ENCODE results near the gene FCHSD2. TPM values are rescaled to one million over a fixed set of nuclear protein-coding genes. Genes with fewer than 3 reads are reported as not detected.
A peak's percentile ranks its signal among the peaks of the same experiment; 100 is the strongest.

FCHSD2 gene
- total RNA-seq, 3 donors from 2014 or later (not counting 1 experiment from before 2014, with no cell fraction given), result 39.4 to 59.1 (median 42.1) TPM

DNA sequence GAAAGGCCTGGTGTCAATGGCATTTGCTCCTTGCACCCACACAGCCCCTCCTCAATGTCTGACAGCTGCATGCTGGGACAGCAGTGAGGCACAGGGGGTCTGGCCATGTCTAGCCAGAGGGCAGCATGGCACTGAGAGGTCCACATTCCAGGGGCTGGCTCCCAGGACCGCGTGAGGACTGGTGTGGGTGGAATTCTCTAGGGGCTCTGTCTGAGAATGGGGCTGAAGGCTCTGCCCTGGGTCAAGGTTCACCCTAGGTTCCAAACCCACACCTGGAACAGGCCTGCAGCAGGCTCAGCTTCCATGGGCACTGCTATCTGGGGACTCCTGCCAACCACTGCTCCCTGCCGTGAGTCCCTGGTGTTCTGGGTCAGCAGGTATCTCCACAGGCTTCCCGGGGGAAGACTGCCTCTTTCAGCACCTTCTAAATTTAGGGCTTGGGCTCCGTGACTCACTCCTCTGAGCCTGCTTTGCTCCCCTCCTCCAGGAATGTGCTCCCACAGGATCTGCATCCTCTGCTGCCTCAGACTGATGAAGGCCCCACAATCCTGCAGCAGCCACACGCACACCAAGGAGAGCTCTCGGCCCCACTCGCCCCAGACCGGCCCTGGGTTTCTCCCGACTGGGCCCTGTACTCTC lies 352.5 kb downstream of the FCHSD2 start:
- H3K9me3 ChIP-seq (ENCODE audit: control insufficient read depth, insufficient read depth, low read length), result no peaks in the 10 kb centered on the region
- ATAC-seq (no peak), DNase-seq (no peak)
- H3K9me3 Mint-ChIP-seq, result no peaks in the 10 kb centered on the region
- TF ChIP-seq, protein P1, sequence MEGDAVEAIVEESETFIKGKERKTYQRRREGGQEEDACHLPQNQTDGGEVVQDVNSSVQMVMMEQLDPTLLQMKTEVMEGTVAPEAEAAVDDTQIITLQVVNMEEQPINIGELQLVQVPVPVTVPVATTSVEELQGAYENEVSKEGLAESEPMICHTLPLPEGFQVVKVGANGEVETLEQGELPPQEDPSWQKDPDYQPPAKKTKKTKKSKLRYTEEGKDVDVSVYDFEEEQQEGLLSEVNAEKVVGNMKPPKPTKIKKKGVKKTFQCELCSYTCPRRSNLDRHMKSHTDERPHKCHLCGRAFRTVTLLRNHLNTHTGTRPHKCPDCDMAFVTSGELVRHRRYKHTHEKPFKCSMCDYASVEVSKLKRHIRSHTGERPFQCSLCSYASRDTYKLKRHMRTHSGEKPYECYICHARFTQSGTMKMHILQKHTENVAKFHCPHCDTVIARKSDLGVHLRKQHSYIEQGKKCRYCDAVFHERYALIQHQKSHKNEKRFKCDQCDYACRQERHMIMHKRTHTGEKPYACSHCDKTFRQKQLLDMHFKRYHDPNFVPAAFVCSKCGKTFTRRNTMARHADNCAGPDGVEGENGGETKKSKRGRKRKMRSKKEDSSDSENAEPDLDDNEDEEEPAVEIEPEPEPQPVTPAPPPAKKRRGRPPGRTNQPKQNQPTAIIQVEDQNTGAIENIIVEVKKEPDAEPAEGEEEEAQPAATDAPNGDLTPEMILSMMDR (IDR thresholded peaks at IDR 0.05), result no peak
- no peak overlapping the region for H3K27ac Mint-ChIP-seq
- no peak overlapping the region for H3K4me3 ChIP-seq (ENCODE audit: low read length)
- H3K36me3 Mint-ChIP-seq, result no peaks in the 10 kb centered on the region
- no peaks in the 10 kb centered on the region for H3K27me3 ChIP-seq (ENCODE audit: control insufficient read depth, insufficient read depth, low read length)
- no peak overlapping the region for H3K27ac ChIP-seq (ENCODE audit: low read length)
- peaks cover 40% of the 10 kb centered on the region for H3K4me1 ChIP-seq (ENCODE audit: control insufficient read depth, insufficient read depth, low read length)
- WGBS (ENCODE audit: insufficient coverage), result 91% methylated on average over 10 of the region's 10 CpGs
- H3K4me1 Mint-ChIP-seq, result peaks cover 20 to 21% of the 10 kb centered on the region in 2 donors
- H3K36me3 ChIP-seq (ENCODE audit: control insufficient read depth, insufficient read depth, low read length), result no peaks in the 10 kb centered on the region
- H3K27me3 Mint-ChIP-seq (ENCODE audit: low read depth in 2 of 2), result no peaks in the 10 kb centered on the region
- intact Hi-C loops (cut with micrococcal nuclease), result loop anchor here (5.0 kb wide), 1 partner anchor 37 kb away; the partner anchor contains the start of gene ARAP1
- H3K4me3 Mint-ChIP-seq, result no peak overlapping the region

- intact Hi-C loops (cut with micrococcal nuclease), result no loop called here
- no peaks in the 10 kb centered on the region for H3K9me3 ChIP-seq (ENCODE audit: control insufficient read depth, insufficient read depth, low read length)
- WGBS (ENCODE audit: insufficient coverage), result 43% methylated on average over 5 of the region's 7 CpGs
- DNase-seq (no peak), ATAC-seq (peak in 1 of 3 donors; percentile 24)
- peaks cover 30% of the 10 kb centered on the region for H3K4me1 ChIP-seq (ENCODE audit: control insufficient read depth, insufficient read depth, low read length)
- Mint-ChIP-seq H3K4me3 (no peak overlapping the region), H3K27me3 (ENCODE audit: low read depth in 2 of 2) (no peaks in the 10 kb centered on the region), H3K9me3 (no peaks in the 10 kb centered on the region), H3K27ac (peak overlapping the region in 1 of 2 donors; percentile 51), H3K36me3 (no peaks in the 10 kb centered on the region), H3K4me1 (peaks cover 7 to 8% of the 10 kb centered on the region in 2 donors)
- no peak overlapping the region for H3K4me3 ChIP-seq (ENCODE audit: low read length)
- no peaks in the 10 kb centered on the region for H3K27me3 ChIP-seq (ENCODE audit: control insufficient read depth, insufficient read depth, low read length)
- TF ChIP-seq, protein P1 (IDR thresholded peaks at IDR 0.05), result no peak
- H3K27ac ChIP-seq (ENCODE audit: low read length), result no peak overlapping the region
- H3K36me3 ChIP-seq (ENCODE audit: control insufficient read depth, insufficient read depth, low read length), result no peaks in the 10 kb centered on the region
Measured at GRCh38 chr11:72788241-72788640, 353.9 kb downstream of the FCHSD2 start.

DNA sequence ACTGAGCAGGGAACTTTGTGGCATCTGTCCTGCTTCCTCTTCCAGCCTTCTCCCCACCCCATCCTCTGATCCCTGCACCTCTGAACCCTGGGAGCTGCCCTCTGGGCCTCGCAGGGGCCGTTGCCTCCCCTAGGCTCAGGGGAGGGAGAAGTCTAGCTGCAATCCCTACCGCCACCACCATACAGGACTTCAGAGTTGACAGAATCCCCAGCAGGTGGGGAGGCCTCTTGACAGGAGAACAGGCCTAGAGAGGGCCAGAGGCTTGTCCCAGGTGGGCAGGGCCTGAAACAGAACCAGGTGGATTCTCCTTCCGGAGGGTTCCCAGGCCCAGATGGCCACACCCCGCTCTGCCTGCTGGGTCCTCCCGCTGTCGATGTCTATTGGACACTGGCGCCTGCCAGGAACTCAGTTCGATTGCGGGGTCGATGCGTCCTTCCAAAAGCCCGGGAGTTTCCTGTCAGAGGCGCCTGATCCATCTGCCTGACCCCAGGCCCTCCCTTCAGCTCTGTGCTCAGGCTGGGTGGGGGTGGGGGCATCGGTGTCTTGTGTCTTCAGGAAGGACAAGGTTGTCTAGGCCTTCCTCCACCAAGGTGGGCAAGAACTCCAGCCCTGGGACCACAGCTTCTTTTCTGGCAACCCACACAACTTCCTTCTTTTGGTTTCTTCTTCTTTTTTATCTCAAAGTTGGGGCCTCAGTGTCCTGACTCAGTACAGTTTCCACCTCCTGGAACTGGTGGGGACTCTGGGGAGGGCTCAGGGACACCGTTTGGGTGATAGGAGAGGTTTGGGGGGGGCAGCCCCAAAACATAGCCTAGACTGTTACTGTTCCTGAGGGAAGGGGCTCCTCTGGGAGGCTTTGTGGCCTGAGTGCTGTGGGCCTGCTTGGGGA lies 354.7 kb downstream of the FCHSD2 start:
- peaks cover 5 to 6% of the 10 kb centered on the region in 2 donors for H3K4me1 Mint-ChIP-seq
- no peak overlapping the region for H3K4me3 ChIP-seq (ENCODE audit: low read length)

More for the DNA sequence above, 354.7 kb downstream of the FCHSD2 start:
- TF ChIP-seq, protein P1 (IDR thresholded peaks at IDR 0.05), result no peak
- peak overlapping the region; percentile 20 for H3K27ac ChIP-seq (ENCODE audit: low read length)
- DNase-seq (peak in 1 of 2 donors; percentile 24), ATAC-seq (peak; percentile 34 to 46 (median 37))
- Mint-ChIP-seq H3K9me3 (no peaks in the 10 kb centered on the region), H3K36me3 (no peaks in the 10 kb centered on the region), H3K27me3 (ENCODE audit: low read depth in 2 of 2) (peaks cover 0 to 6% of the 10 kb centered on the region in 2 donors), H3K27ac (peak overlapping the region in 1 of 2 donors; percentile 51), H3K4me3 (no peak overlapping the region)
- H3K36me3 ChIP-seq (ENCODE audit: control insufficient read depth, insufficient read depth, low read length), result no peaks in the 10 kb centered on the region
- H3K4me1 ChIP-seq (ENCODE audit: control insufficient read depth, insufficient read depth, low read length), result peaks cover 25% of the 10 kb centered on the region
- H3K27me3 ChIP-seq (ENCODE audit: control insufficient read depth, insufficient read depth, low read length), result no peaks in the 10 kb centered on the region
- 48% methylated on average over 14 of the region's 16 CpGs for WGBS (ENCODE audit: insufficient coverage)
- intact Hi-C loops (cut with micrococcal nuclease), result no loop called here
- no peaks in the 10 kb centered on the region for H3K9me3 ChIP-seq (ENCODE audit: control insufficient read depth, insufficient read depth, low read length)

Other genes starting within 250 kb of the FCHSD2 start
- gene P2RY2, start 76.0 kb upstream of the FCHSD2 start, total RNA-seq, result 1 to 10 TPM in 1 of 3 donors, under 1 TPM in 2; 0.27 to 1.0 (median 0.90) TPM
- under 1 TPM in 2 of 3 donors, not detected in 1; 0.24 to 0.40 TPM for gene P2RY6, start 130.0 kb upstream of the FCHSD2 start, total RNA-seq
- gene ARHGEF17, start 166.0 kb upstream of the FCHSD2 start, total RNA-seq, result under 1 TPM; 0.02 to 0.88 (median 0.50) TPM
- gene RELT, start 234.1 kb upstream of the FCHSD2 start, total RNA-seq, result 100 to 1,000 TPM; 132 to 264 (median 151) TPM